Islet of Langerhans (tissue), 1 donor: Measurements from ENCODE around the gene SHISA9.

Experiments used
- FAIRE-seq: peaks from one replicate; lab custom pipeline; 2011; peaks lifted over from hg19 to GRCh38; lab: Jason Lieb, UNC

The SHISA9 gene

DNA sequence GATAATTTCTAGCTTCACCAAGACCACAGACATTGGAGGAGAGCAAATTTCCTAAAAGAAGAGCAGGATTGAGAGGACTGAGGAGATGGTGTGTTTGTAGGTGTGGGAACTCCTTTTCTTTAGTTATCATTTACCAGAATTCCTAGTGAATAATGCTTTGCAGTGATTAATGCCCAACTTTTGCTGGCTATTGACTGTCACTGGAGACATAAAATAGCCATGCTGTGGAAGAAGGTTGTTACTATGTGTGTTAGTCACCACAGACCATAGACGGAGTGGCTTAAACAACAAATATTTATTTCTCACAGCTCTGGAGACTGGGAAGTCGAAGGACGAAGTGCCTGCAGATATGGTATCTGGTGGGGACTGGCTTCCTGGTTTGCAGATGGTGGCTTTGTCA is 179.1 kb downstream of the SHISA9 start:
- no peak for FAIRE-seq

DNA sequence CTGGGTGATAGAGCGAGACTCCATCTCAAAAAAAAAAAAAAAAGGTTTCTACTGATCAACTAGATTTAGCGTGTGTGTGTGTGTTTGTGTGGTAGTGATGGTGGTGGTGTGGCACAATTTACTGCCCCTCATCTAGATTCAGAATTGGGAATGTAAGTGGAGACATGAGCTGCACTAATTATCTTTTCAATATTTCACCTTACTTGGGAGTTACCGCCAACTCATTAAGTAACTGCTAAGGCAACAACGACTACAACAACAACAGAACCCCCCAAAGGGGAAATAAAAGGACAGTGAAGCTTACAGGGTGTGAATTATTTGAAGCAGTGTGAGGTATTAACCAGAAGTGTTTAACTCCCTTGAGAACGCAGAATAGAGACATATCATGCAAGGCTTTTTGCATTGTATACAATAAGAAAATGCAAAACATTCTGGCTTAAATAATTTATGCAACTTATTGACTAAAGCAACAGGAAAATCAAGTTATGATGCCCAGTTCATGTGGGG is 180.5 kb downstream of the SHISA9 start:
- no peak for FAIRE-seq

DNA sequence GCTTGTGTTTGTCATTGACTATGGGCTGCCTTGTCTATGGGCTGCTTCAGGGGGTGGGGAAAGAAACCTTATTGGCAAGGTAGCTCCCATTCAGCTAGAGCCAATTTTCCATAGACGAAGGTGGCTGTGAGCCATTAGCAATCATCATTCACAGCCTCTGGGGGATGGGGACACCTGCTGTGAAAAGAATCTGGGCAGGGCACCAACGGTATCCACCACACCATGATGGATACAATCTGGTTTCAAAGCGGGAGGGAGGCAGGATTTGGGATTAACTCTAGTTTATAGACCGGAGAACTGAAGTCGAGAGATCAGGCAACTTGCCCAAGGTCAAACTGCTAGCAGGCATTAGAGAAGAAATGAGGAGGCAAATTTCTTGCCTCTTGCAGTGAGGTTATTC is 182.3 kb downstream of the SHISA9 start:
- FAIRE-seq = no peak

DNA sequence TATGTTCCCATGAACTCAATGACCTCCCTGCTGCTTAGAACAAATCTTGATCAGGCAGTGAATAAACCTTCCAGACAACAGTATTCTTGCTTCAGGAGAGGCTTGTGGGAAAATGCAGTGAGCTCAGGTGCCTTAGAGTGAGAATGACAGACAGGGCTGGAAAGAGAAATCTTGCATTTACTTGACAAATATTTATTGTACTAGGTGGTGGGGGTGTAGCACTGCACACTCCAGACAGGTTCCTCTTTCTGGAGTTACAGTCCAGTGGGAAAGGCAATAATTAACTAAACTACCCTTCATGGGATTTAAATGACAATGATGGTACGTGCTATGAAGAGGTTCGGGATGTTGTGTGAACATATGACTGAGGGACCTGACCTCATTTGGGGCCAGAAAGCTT is 182.9 kb downstream of the SHISA9 start:
- FAIRE-seq = no peak

DNA sequence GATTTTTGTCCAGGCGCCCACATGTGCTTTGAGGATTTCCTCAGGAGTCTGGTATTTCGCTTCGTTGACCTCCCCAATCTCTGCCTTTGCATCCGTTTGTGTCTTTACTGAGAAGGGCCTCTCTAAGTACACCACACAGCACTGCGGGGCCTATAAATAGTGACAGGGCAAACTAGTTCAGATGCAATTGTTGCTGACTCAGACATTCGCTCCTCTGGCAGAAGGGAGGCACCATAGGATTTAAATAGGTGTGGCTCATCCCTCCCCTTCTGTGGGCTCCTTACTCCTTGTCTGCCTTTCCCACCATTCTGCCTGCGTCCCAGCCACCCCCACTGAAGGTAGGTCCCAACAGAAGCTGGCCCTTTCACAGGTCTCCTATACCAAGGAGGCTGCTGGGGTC is 192.3 kb downstream of the SHISA9 start:
- FAIRE-seq = no peak

DNA sequence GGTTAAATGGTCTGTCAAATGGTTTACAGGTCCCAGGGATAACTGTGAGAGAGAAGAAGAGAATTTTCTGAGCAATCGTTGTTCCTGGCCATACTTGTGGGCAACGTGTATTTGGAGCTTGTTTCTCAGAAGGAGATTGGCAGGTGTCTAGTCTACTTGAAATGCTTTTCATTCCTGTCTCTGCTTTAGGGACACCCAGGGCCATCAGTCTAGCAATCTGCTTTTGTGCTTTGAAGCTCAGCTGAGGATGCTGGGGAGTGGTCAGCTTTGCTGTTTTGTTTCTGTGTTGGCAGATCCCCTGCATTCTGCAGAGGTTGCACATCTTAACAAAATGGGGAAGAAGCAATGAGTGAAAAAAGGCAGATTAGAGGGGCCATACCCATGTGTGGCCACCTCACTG is 193.7 kb downstream of the SHISA9 start:
- no peak for FAIRE-seq

DNA sequence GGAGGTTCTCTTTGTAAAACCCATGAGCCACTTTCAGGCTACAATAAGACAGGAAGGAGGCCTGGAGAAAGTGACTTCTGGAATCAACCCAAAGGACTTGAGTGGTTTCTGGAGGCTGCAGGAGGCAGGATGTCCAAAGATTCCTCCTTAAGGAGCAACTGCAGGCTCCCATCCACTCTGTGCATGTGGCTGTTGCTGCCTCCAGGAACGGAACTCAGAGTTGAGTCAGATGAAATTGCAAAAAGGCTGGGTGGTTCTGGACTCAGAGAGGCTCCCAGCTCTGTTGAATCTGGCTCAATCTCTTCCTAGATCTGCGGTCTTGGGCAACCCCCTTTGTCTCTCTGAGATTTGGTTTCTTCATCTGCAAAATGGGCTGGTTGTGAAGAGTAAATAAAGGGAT is 197.1 kb downstream of the SHISA9 start:
- FAIRE-seq = no peak

DNA sequence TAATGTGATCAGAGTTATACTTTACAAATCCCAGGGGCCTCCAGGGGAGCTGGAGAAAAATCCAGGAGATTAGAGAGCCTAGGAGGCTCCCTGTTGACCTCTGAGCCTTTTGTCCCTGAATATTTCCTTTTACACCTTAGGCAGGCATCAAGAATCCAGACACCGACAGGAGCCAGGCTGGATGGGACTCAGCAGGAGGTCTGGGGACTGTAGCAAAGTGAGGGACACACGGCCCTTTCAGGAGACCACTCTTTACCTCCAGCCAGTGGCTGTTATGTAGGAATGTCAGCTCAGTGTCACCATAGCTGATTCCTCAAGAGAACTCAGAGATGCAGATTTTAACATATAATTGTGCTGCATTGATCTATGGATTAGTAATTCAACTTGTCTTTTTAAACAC is 198.4 kb downstream of the SHISA9 start:
- no peak for FAIRE-seq

DNA sequence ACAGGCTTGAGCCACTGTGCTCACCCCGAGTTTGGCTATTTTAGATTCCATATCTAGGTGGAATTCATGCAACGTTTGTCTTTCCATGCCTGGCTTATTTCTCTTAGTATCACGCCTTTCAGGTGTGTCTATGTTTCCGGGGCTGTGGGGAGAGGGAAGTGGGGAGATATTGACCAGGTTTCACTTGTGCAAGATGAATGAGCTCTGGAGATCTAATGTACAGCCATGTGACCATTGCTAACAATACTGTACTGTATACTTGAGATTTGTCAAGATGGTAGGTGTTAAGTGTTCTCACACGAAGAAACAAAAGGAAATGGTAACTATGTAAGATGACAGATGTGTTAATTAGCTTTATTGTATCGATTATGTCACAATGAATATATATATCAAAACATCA is 199.6 kb downstream of the SHISA9 start:
- no peak for FAIRE-seq

DNA sequence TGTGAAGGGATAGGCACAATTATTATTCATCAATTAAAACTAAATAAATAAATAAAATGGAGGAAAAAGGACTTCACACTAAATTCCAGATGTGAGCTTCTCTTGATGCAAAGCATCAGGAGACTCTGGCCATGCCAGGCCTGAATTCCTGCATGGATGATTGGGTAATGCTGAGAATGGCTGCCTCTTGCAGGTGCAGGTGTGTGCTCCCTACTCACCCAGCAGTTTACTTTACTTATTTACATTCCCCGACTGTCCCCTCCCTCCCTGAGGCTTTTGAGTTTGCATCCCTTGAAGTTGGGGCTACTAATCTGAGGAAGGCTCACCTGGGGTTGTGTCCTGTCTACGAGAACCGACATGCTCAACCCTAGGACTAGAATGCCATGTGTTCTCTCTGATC is 200.4 kb downstream of the SHISA9 start:
- FAIRE-seq = no peak

DNA sequence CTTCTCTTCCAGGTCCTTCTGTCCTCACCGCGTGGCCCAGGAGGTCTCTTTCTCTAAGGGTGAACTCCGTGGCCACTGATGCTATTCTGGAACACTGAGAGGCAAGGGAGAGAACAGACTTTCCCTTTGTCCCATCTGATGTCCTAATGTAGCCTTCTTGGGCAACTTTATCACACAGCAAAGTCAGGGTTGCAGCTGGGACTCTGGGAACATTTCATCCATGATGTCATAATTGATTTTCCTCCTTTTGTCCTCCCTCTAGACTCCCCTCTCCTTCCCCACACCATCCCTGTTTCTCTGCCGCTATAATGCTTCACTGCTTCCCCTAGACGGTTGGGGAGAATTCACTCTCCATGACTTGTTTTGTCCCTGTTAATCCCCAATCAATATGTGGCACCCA is 201.0 kb downstream of the SHISA9 start:
- FAIRE-seq = no peak

DNA sequence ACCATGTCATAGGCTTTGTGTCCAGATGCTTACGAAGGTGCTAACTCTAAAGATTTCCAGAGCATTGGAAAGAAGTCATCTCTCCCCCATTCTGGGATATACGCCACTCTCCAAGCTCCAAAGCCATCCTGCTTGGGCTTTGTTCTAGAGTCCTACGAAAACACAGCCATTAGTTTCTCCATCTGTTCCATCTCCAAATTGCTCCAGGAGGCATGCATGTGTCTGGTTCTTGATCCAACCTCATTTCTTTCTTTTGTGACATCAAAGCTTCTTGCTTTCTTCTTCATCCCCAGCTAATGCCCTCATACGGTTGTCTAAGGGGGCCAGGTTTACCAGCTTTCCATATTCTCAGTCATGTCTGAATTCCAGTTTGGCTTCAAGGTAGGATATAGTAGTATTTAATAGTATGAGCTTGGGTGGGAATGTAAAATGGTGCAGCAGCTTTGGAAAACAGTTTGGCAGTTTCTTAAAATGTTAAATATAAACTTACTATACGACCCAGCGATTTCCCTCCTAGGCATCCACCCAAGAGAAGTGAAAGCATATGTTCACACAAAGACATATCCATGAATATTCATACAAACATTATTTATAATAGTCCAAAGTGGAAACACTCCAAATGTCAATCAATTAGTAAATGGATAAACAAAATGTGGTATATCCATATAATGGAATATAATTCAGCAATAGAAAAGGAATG is 202.6 kb downstream of the SHISA9 start:
- FAIRE-seq = no peak

DNA sequence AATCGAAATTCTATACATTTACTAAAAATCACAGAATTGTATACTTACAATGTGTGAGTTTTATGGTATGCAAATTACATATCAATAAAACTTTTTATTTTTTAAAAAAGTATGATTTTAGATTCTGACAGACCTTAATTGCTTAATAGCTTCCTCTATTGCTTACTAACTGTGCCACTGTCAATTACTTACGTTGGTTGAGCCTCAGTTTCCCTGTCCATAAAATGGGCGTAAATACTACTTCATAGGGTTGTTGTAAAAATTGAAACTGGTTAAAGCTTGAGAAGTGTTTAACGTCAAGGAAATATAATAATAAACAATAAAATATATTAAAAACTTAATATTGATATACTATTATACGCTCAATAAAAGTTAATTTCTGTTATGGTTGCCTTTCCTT is 203.4 kb downstream of the SHISA9 start:
- no peak for FAIRE-seq

DNA sequence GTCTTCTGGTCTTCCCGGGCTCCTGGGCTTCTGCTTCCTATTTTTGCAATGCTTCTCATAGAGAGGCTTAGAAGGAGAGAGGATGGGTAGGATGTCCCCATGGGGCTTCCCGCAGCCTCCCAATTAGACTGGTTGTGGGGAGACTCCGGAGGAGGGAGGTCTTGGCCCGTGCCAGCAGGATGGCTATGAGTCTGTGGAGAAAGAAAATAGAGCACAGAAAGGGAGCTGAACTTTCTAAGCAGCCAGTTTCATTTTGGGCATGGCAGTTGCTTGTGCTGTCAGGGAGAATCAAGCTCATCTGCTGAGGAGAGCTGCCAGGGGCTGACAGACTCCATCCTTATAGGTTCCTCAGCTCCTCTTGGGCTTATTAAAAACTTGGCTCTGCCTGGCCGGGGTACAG is 204.0 kb downstream of the SHISA9 start:
- no peak for FAIRE-seq

DNA sequence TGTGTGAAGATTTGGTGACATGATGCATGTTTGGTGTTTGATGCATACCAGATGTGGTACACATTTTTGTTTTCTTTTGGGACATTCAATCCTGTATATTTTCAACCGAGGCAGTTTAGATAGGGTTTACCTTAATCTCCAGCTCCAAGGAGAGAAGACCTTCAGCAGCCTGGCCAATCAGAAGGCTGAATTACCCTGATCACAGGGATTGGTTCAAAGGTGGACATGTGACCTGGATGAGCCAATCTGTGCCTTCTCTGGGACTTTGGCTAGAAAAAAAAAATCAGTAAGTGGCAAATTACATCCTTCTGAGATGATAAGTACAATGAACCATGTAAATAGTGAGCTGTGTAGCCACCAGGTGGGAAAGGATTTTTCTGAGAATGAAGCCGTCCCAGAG is 205.1 kb downstream of the SHISA9 start:
- no peak for FAIRE-seq

DNA sequence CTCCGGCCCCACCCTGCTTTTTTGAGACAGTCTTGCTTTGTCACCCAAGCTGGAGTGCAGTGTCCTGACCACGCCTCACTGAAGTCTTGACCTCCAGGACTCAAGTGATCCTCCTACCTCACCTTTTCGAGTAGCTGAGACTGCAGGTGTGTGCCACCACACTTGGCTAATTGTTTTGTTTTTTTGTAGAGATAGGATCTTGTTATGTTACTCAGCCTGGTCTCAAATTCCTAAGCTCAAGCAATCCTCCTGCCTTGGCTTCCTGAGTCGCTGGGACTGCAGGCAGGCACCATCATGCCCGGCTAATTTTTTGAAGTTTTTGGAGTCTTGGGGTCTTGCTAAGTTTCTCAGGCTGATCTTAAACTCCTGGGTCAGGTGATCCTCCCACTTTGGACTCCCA is 206.7 kb downstream of the SHISA9 start:
- FAIRE-seq = no peak

DNA sequence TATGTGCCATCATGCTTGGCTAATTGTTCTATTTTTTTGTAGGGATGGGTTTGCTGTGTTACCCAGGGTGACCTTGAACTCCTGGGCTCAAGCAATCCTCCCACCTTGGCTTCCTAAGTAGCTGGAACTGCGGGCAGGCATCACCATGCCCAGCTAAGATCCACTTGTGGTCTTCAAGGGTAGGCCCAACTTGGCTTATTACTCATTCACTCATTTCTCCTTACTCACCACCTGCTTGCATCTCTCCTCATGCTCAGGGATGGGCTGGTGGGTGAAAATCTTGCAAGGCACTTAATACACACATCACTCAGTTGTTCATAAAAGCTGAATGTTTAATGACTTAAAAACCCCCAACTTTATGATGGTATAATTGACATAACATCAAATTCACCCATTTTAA is 207.8 kb downstream of the SHISA9 start:
- FAIRE-seq = no peak

DNA sequence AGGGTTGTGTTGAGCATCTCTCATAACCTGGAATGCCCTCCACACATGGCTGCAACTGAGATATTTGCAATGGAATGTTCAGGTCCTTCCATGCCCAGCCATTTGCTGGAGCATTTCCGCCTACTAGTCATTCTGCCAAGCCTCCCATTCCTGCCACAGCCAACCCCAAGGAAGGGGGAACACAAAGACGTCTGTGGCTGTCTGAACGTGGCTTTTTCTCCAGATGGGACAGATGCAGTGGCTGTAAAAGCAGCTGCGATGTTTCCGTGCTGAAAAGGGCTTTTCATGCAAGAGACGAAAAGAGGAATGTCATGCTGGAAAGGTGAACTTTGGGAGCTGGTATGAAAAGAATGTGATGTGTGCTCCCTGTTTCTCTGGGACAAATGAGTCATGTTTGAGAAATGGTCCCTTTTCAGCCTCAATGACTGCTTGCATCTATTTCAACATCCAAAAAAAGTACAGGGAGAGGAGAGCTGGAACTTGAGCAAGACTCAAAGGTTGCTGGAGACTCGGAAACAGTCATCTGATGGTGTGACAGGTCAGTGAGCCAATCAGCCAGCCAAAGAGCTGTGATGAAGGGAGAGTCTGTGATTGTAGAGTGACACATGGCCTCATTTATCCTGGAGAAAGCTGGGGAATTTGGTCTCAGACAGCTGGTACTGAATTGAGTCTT is 208.9 kb downstream of the SHISA9 start:
- FAIRE-seq = no peak

DNA sequence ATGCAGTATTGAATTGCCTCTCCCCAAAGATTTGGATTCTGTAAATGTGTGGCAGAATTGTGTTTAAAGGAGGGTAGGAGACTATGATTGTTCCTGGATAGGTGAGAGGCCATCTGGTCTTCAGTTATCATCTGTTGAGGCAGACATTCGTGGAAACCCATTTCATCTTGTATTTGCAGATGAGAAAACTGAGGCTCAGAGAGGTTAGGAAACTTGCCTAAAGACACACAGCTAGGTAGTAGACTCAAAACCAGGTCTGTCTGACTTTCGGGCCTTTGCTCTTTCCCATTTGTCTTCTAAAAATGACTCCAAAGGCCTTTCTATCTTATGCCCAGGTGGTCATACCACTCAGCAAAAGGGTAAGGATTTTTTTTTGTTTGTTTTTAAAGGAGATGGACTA is 210.3 kb downstream of the SHISA9 start:
- FAIRE-seq = no peak

DNA sequence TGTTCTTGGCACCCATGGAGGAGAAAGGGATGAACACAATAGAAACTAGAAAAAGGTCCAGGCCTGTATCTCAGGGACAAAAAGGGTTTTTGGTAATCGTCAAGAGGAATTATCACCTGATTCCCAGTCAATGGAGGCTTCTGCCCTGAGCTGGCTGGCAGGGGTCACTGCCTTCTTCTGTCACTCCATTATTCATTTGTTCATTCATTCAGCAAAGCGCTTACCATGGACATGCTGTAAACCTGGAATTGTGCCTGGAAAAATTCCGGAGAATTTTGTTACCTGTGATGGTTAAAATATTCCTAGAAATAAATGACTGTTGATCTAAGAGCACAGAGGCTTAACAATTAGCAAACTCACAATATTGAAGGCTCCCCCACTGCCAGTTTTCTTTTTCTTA is 212.3 kb downstream of the SHISA9 start:
- FAIRE-seq = no peak

DNA sequence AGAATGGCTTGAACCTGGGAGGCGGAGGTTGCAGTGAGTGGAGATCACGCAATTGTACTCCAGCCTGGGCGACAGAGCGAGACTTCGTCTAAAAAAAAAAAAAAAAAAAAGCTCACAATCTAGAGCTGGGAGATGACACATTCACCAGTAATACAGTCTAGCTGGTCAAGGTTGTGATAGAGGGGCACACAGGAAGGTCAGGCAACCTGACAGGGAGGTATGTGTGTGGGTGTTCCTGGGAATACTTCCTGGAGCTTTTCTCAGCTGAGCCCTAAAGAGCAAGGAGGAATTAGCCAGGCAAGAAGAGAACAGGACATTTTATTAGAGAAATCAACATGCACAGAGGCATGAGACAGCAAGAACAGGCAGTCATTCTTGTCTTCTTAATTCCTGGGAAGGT is 216.7 kb downstream of the SHISA9 start:
- no peak for FAIRE-seq

DNA sequence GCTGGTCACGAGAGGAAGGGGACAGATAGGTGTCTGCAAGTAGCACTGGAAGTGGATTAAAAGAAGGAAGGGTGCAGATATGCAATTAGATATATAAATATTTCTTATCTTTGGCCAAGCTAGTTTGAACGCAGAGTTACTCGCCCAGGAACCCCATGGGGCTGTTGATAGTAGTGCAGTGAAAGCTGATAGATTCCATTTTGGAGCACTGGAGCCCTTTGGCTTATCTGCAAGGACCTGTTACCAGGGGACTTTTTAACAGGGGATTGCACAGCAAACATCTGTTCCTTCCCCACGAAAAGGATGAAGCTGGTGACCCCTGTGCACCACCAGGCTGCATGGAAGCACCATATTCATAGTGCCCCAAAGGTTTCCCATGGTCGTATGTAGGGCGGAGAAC is 218.7 kb downstream of the SHISA9 start:
- FAIRE-seq = no peak

DNA sequence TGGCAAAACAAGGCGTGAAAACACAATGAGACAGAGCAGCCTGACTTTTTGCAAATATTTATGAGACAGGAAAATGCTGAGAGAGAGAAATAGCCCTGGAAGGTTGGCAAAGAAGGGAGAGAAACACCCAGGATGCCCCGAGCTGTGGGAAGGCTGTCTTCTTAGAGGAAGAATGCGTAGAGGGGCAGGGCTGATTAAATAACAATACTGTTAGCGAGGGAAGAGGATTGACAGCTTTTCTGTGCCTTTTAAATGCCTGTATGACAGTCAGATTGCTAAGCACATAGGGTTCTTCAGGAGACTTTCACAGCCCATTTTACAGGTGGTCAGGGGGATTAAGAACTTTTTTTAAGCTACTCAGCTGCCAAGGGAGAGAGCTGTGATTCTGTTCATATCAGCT is 219.2 kb downstream of the SHISA9 start:
- no peak for FAIRE-seq

DNA sequence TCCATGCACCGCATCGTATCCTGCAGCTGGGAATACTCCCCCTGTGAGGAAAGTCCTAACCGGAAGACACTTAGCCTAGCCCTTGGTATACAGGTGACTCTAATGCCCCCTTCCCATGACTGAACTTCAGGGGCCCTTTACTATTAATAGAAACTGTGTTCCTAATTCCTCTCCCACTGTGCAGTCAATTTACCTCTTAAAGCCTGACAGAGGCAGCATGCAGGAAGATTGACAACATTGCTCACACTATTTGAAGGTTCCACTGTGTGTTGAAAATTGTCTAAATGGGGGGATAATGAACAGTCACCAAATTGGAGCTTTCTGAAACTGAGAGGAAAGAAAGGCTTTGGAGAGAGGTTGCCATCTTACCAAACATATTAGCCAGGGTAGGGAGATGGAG is 222.6 kb downstream of the SHISA9 start:
- no peak for FAIRE-seq
